CD4-positive, alpha-beta T cell treated with Interferon gamma for 1 hour (primary cell): Measurements from ENCODE around the gene CELF2.

Experiments
- DNase-seq: peaks from one replicate; pipeline ENCODE4 v3.0.0-alpha.2; 2020

Gene CELF2

GRCh38 chr10:11231285-11231684 is 213.6 kb downstream of the CELF2 start:
- DNase-seq: no peak

GRCh38 chr10:11232222-11232961 is 214.7 kb downstream of the CELF2 start:
- DNase-seq: no peak

- no peak for DNase-seq
These were observed 217.3 kb downstream of the CELF2 start for GRCh38 chr10:11234857-11235531.

- no peak for DNase-seq
These were observed 218.1 kb downstream of the CELF2 start for GRCh38 chr10:11235771-11236170.

GRCh38 chr10:11236234-11236633 is 218.6 kb downstream of the CELF2 start:
- no peak for DNase-seq

GRCh38 chr10:11237571-11237970 is 219.9 kb downstream of the CELF2 start:
- no peak for DNase-seq

GRCh38 chr10:11238893-11239292 is 221.2 kb downstream of the CELF2 start:
- no peak for DNase-seq

- no peak for DNase-seq
These were observed 223.0 kb downstream of the CELF2 start for GRCh38 chr10:11240641-11241040.

- peak; percentile 8 for DNase-seq
These were observed 225.0 kb downstream of the CELF2 start for GRCh38 chr10:11242443-11243387.

- DNase-seq: no peak
These were observed 226.0 kb downstream of the CELF2 start for GRCh38 chr10:11243425-11244222.

GRCh38 chr10:11245095-11245479 is 227.4 kb downstream of the CELF2 start:
- DNase-seq: no peak

- DNase-seq: no peak
These were observed 227.8 kb downstream of the CELF2 start for GRCh38 chr10:11245510-11245909.

- DNase-seq: no peak
These were observed 228.4 kb downstream of the CELF2 start for GRCh38 chr10:11245981-11246590.

- no peak for DNase-seq
These were observed 229.2 kb downstream of the CELF2 start for GRCh38 chr10:11246752-11247467.

GRCh38 chr10:11249152-11249807 is 231.6 kb downstream of the CELF2 start:
- no peak for DNase-seq

- DNase-seq: no peak
These were observed 232.1 kb downstream of the CELF2 start for GRCh38 chr10:11249808-11250195.

GRCh38 chr10:11250304-11250703 is 232.6 kb downstream of the CELF2 start:
- DNase-seq: no peak

- no peak for DNase-seq
These were observed 235.2 kb downstream of the CELF2 start for GRCh38 chr10:11252887-11253286.

- DNase-seq: no peak
These were observed 235.8 kb downstream of the CELF2 start for GRCh38 chr10:11253385-11254002.

- DNase-seq: no peak
These were observed 237.5 kb downstream of the CELF2 start for GRCh38 chr10:11255156-11255555.
